ENCODE data around the gene IL1RL2.
A peak's percentile ranks its signal among the peaks of the same experiment; 100 is the strongest.

IL1RL2 gene

GRCh38 chr2:102197389-102198137 is 10.7 kb downstream of the IL1RL2 start:
- no peak for DNase-seq

GRCh38 chr2:102200539-102200938 is 13.7 kb downstream of the IL1RL2 start:
- no peak for DNase-seq

GRCh38 chr2:102204638-102205037 is 17.8 kb downstream of the IL1RL2 start:
- DNase-seq: no peak

- DNase-seq: no peak
Measured at GRCh38 chr2:102206666-102207341, 20.0 kb downstream of the IL1RL2 start.

- no peak for DNase-seq
Measured at GRCh38 chr2:102208774-102209173, 22.0 kb downstream of the IL1RL2 start.

- no peak for DNase-seq
Measured at GRCh38 chr2:102209474-102209873, 22.7 kb downstream of the IL1RL2 start.

- no peak for DNase-seq
Measured at GRCh38 chr2:102217032-102217431, 30.2 kb downstream of the IL1RL2 start.

GRCh38 chr2:102224824-102225739 is 38.3 kb downstream of the IL1RL2 start:
- no peak for DNase-seq

GRCh38 chr2:102226171-102226570 is 39.3 kb downstream of the IL1RL2 start:
- DNase-seq: no peak

- DNase-seq: no peak
Measured at GRCh38 chr2:102226612-102227391, 40.0 kb downstream of the IL1RL2 start.

GRCh38 chr2:102229141-102229769 is 42.4 kb downstream of the IL1RL2 start:
- DNase-seq: no peak

GRCh38 chr2:102230410-102230909 is 43.6 kb downstream of the IL1RL2 start:
- no peak for DNase-seq

- no peak for DNase-seq
Measured at GRCh38 chr2:102233132-102233884, 46.5 kb downstream of the IL1RL2 start.

- no peak for DNase-seq
Measured at GRCh38 chr2:102235042-102235473, 48.2 kb downstream of the IL1RL2 start.

GRCh38 chr2:102235491-102235890 is 48.7 kb downstream of the IL1RL2 start:
- peak in 1 of 2 experiments; percentile 27 for DNase-seq

- no peak for DNase-seq
Measured at GRCh38 chr2:102236132-102236531, 49.3 kb downstream of the IL1RL2 start.

- DNase-seq: no peak
Measured at GRCh38 chr2:102237176-102237575, 50.4 kb downstream of the IL1RL2 start.

- DNase-seq: no peak
Measured at GRCh38 chr2:102238039-102238756, 51.4 kb downstream of the IL1RL2 start.

- DNase-seq: no peak
Measured at GRCh38 chr2:102238778-102239177, 52.0 kb downstream of the IL1RL2 start.

- no peak for DNase-seq
Measured at GRCh38 chr2:102239344-102239743, 52.5 kb downstream of the IL1RL2 start.
